Mucosa of gallbladder (tissue), 1 donor: ENCODE measurements around the gene ANGEL2. TPM values are rescaled to one million over a fixed set of nuclear protein-coding genes. Genes with fewer than 3 reads are reported as not detected.
"Not testable (repeated sequence)": the region's sequence is repeated elsewhere in the genome, so short reads cannot be mapped to it uniquely, and the experiment has no call there.

ENCODE experiments used
- DNase-seq: peaks from one replicate; pipeline ENCODE4 v3.0.0-alpha.2; 2020; ENCODE audit warnings: low spot score
- total RNA-seq: library from RNA; stranded (reverse); gene quantifications from one replicate; pipeline ENCODE4 v1.2.1, GENCODE V29; 2021
- donor health status: DM: no; HTN: no; CAD: no.

Gene ANGEL2
- 30.0 TPM for total RNA-seq

GRCh38 chr1:213015099-213016050 is at the start of gene ANGEL2:
Gene ANGEL2 (minus strand): TSS chr1:213015867. CDS start chr1:213015671, 196 bp downstream.
- peak; percentile 97 for DNase-seq

- DNase-seq: no peak
Observed at GRCh38 chr1:213061263-213061662, 45.6 kb upstream of the ANGEL2 start.

- DNase-seq: no peak
Observed at GRCh38 chr1:213060836-213061235, 45.2 kb upstream of the ANGEL2 start.

GRCh38 chr1:213057264-213058059 is 41.8 kb upstream of the ANGEL2 start:
- no peak for DNase-seq

- no peak for DNase-seq
Observed at GRCh38 chr1:213055767-213056166, 40.1 kb upstream of the ANGEL2 start.

- no peak for DNase-seq
Observed at GRCh38 chr1:213054733-213055591, 39.3 kb upstream of the ANGEL2 start.

GRCh38 chr1:213054142-213054541 is 38.5 kb upstream of the ANGEL2 start:
- DNase-seq: no peak

GRCh38 chr1:213053455-213053854 is 37.8 kb upstream of the ANGEL2 start:
- no peak for DNase-seq

- no peak for DNase-seq
Observed at GRCh38 chr1:213051881-213052202, 36.2 kb upstream of the ANGEL2 start.

- DNase-seq: peak; percentile 81
Observed at GRCh38 chr1:213051127-213051880, 35.6 kb upstream of the ANGEL2 start, which contains the start of gene RPS6KC1. Gene RPS6KC1 (plus strand): TSS chr1:213051241. CDS start chr1:213051405, 164 bp downstream.

- no peak for DNase-seq
Observed at GRCh38 chr1:213050745-213051126, 35.1 kb upstream of the ANGEL2 start.

- DNase-seq: no peak
Observed at GRCh38 chr1:213049232-213049631, 33.6 kb upstream of the ANGEL2 start.

- DNase-seq: not testable (repeated sequence)
Observed at GRCh38 chr1:213045321-213046226, 29.9 kb upstream of the ANGEL2 start.

- DNase-seq: no peak
Observed at GRCh38 chr1:213041443-213041842, 25.8 kb upstream of the ANGEL2 start.

- no peak for DNase-seq
Observed at GRCh38 chr1:213035573-213035972, 19.9 kb upstream of the ANGEL2 start.

- no peak for DNase-seq
Observed at GRCh38 chr1:213034713-213035112, 19.0 kb upstream of the ANGEL2 start.

- no peak for DNase-seq
Observed at GRCh38 chr1:213032651-213033050, 17.0 kb upstream of the ANGEL2 start.

- DNase-seq: not testable (repeated sequence)
Observed at GRCh38 chr1:213027024-213027423, 11.4 kb upstream of the ANGEL2 start.

- DNase-seq: no peak
Observed at GRCh38 chr1:213020016-213020415, 4.3 kb upstream of the ANGEL2 start.

- DNase-seq: no peak
Observed at GRCh38 chr1:213019450-213019849, 3.8 kb upstream of the ANGEL2 start.
